Measurements from ENCODE around the gene TUBB1. TPM values are rescaled to one million over a fixed set of nuclear protein-coding genes. Genes with fewer than 3 reads are reported as not detected.
"Not testable (repeated sequence)": the region's sequence is repeated elsewhere in the genome, so short reads cannot be mapped to it uniquely, and the experiment has no call there.

The TUBB1 gene
- polyA plus RNA-seq, 4 donors: 1.5 to 3.4 (median 1.9) TPM

DNA sequence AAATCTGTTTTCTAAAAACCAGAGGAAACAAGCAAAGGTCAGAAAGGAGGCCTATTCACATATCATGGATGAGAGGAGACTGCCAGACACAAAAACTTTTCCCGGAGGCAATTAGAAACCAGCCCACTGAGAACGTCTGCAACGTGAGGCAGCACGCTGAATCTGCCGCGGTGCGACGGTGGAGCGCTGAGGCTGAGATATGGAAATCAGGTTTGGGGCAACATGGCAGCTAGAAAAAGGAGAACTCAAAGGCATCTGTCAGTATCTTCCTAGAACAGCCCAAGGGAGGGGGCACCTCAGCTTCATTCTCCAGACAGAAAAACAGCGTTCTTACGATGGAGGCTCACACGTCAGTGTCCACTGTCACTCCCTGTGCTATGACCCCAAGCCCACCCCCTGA lies 18.2 kb downstream of the TUBB1 start:
- DNase-seq (ENCODE audit: low read depth in 4 of 4, low spot score in 3 of 4): no peak

DNA sequence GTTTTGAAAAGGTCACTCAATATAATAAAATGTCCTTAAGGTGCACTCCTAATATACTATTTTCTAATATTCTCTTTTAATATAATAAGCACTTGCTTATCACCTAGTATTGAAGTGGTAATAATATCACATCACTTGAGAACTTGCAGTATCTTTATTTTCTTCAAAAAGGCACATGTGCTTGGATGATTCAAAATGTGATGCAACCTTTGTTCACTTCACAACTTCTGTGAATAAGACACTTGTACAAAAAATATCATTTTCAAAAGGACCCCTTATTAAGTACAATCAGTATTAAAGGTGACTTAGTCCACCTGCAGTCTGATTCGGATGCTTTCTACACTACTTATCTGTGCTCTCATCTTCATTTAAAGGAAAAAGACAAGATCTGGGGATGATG lies 20.0 kb downstream of the TUBB1 start:
- DNase-seq (ENCODE audit: low read depth in 4 of 4, low spot score in 3 of 4): no peak

DNA sequence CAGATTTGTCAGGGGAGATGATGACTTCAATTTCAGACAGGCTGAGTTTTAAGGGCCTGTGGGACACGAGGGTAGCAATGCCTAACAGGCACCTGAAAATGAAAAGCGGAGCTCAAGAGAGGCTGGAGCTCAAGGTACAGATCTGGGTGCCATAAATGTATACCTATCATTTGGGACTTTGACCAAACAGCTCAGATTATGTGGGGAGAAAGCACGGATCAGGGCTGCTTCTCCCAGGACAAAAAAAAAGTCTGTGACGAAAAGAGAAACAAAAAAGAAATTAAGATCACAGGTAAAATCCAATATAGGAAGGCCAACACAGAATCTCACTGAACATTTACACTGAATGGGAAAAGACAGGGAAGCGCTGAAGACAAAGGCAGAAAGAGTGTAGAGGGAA lies 21.4 kb downstream of the TUBB1 start:
- DNase-seq (ENCODE audit: low read depth in 4 of 4, low spot score in 3 of 4): no peak

DNA sequence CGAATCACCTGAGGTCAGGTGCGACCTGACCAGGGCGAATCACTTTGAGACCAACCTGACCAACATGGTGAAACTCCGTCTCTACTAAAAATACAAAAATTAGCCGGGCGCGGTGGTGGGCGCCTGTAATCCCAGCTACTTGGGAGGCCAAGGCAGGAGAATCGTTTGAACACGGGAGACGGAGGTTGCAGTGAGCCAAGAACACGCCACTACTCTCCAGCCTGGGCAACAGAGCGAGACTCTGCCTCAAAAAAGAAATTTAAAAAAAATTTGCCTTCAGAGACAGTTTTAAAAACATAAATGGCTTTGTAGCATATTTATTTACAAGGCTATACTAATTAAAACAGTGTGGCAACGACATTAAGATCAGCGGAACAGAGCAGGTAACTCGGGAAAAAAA lies 22.3 kb downstream of the TUBB1 start:
- not testable (repeated sequence) for DNase-seq (ENCODE audit: low read depth in 4 of 4, low spot score in 3 of 4)

DNA sequence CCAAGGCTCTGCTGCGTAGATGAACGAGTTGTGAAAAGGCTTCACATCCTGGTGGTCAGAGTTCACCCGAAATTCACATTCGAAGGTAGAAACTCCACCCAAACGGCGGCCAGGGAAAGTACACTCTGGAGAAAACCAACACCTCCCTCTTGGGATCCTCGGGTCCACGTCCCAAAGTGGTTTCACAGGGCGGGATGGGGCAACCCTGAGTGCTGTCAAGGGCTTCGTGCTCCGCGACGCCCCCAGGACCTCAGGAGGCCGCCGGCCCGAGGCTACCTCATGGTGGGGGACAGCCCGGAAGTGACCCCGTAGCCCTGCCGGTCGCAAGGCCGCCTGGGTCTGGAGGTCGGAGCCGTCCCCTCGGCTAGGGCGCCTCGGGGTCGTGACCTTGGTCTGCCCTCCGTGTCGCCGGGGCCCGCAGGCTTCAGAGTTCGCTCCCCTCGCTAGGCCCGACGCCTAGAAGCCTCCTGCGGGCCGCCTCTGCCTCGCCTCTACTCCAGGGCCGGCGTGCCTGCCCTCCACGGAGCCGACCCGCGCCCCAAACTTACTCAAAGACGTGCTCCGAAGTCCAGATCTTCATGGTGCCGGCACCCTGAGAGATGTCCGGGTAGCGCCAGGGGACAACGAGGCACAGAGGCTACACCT lies 23.0 kb downstream of the TUBB1 start, which contains the start of gene PRELID3B:
PRELID3B (minus strand) TSS at position 636 of the 645 bp plus-strand sequence; CDS start at position 580, 56 bp downstream.
- DNase-seq (ENCODE audit: low read depth in 4 of 4, low spot score in 3 of 4): no peak

DNA sequence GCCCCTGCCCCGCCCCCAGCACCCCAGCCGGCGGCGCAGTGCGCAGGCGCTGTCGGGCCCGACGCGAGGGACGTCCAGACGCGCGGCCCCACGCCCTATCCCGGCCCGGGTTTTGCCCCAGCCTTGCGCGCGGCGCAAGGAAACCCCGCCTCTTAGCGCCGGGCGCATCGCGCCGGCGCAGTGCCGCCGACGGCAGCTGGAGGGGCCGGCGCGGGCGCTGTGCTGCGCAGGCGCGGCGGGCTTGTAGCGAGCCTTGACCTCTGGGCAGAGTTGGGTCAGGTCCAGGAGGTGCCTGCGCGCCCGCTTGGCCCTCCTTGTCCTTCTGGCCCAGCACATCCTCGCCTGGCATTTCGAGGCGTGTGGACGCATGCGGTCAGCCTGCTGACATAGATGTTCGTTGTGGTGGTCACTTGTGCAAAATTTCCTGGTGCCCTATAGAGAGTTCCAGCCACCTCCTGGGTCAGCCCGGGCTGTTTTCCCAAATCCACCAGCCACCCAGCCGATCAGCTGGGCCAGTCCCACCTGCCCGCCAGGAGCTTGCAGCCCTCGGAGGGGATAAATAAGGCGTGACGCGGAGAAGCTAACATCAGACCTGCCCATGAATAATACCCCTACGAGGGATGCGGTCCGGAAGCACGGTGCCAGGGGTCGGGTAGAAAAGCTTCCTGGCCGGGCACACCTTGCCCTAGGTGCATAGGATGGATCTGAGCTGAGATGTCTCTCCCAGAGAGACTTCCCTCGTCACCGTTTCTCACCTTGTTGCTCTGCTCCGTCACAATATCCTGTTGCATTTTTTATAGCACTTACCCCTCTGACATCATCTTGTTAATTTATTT lies 23.8 kb downstream of the TUBB1 start:
- peak; percentile 77 to 86 (median 80) for DNase-seq (ENCODE audit: low read depth in 4 of 4, low spot score in 3 of 4)

DNA sequence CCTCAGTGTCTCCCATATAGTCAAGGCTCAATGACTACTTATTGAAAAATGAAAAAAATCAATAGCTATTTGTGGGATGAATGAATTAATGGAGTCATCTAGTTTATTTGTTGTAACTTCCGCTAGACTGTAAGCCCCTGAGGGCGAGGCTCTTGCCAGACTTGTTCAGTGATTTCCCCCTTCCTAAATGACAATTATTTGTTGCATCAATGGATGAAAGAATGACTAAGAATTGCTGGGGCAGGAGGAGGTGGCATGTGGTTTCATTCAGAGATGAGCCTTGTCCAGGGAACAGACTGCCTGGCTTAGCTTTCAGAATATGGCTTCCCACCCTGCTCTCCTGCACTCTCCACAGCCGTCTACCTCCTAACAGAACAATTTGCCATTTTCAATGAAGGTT lies 24.5 kb downstream of the TUBB1 start:
- no peak for DNase-seq (ENCODE audit: low read depth in 4 of 4, low spot score in 3 of 4)

DNA sequence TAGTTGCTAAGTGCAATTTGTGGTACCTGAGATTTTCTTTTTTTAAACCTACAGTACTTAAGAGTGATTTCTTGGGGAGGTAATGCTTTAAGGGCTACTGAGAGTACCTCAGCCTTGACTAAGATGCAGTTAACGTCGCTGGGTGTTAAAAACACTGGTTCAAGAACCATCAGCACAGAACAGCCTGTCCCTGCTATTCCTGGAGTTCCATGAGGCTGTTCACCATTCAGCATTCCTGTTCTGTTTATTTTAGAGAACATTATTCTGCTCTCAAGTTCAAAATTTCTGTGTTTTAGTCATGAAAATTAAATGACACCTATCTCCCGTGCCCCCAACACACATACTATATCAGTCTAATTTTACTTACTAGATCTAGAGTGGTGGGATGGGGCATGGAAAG lies 25.1 kb downstream of the TUBB1 start:
- no peak for DNase-seq (ENCODE audit: low read depth in 4 of 4, low spot score in 3 of 4)

DNA sequence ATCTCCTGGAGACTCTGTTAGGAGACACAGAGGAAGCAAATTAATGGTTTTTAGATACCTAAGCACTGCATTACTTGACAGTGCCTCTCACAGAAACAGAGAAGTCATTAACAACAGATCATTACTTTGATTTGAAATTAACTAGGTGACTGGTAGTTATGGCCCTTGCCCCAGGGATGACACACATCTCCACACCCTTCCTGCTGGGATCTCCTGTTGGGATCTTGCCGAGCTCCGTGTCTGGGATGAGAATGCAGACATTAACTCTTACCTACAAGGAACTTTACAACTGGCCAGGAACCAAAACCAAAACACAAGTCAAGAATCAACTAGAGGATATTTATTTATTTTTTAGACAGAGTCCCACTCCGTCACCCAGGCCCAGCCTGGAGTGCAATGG lies 25.6 kb downstream of the TUBB1 start:
- no peak for DNase-seq (ENCODE audit: low read depth in 4 of 4, low spot score in 3 of 4)

DNA sequence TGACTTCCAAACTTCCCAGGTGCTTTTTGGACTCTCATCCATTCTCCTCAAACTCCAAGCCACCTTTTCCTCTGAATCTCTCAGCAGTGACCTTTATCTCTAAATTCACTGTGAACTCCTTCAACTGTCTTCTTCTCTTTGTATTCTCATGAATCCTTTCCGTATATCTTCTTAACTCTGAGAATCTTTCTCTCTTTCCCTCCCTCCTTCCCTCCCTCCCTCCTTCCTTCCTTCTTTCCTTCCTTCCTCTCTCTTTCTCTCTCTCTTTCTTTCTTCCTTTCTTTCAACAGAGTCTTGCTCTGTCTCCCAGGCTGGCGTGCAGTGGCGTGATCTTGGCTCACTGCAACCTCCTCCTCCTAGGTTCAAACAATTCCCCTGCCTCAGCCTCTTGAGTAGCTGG lies 27.6 kb downstream of the TUBB1 start:
- DNase-seq (ENCODE audit: low read depth in 4 of 4, low spot score in 3 of 4): no peak

DNA sequence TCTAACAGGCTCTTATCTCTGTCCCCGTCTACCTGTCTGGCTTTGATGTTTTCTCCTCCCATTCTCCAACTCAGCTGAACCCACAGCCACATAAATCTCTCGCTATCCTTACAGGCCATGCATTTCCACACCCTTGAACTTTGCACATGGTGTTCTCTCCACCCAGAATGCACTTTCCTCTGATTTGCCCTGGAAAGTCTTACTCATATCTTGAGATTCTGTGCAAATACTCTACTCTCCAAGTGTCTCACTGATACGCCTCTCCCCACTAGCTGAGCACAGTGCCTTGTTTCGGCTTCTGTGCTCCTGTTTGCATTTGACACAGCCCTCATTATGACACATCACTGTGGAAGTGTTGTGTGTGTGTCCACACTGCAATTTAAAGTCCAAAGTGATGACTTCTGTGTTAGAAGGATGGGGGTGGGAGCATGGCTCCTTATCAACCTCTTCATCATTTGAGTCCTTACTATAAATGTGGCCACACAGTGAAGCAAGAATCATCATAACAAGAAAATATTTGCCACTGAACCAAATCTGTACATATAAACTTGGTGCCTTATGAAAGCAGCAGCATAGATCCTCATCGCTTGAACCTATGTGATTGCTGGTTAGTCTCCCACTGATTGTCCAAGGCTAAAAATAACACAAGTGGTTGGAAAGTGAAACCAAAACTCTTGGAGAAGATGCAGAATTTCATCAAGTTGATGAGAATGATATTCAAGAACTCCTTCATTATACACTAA lies 28.9 kb downstream of the TUBB1 start:
- no peak for DNase-seq (ENCODE audit: low read depth in 4 of 4, low spot score in 3 of 4)

DNA sequence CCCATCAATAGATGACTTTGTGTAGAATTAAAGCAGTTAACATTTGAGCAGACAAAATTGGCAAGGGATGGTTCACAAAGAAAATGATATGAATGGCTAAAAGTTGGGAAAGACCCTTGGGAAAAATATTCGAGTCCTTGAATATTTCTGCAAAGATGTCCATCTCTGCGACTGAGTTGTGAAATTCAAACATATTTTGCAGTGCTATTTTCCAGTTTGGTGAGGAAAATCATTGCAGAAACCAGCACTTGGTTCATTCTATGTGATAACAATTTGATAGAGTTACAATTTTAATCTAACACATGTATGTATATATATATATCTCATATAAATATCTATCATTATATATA lies 29.4 kb downstream of the TUBB1 start:
- no peak for DNase-seq (ENCODE audit: low read depth in 4 of 4, low spot score in 3 of 4)

DNA sequence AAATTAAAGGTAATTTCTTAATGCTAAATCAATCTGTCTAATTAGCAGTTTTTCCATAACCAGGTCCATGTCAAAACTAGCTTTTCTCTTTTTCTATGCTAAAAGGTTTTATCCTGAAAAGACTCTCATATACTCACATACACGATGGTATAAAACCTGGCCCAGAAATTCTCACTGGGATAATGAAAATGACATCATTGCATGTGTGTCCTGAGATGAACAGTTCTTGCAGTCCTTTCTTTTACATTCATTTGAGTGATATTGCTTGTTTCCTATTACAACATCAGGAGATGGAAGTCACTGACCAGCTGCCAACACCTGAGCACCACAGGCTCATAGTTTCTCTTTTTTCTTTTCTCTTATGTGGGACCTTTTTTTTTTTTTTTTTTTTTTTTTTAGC lies 31.2 kb downstream of the TUBB1 start:
- DNase-seq (ENCODE audit: low read depth in 4 of 4, low spot score in 3 of 4): no peak

DNA sequence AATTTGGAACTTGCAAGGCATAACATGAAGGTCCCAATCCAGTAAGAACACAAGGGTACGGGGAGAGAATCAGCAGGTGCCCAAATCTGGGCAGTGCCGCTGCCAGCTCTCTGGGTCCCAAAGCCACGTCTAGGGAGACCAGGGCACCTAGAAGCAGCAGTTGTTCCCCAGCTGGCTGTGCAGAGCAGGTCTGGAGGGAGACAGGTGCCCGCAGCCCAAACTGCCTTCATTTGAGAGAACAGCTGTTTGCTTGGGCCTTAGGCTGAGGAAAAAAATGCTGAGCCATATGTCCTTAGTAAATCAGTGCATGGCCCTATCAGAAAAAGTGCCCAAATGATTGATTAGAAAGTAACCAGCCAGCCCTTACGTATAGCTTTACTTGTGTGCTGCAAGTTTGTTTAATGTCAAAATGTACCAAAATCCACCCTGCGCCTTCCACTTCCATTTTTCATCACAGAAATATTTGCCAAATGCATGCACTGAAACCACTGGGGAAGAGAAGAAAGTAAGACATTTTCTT lies 32.5 kb downstream of the TUBB1 start:
- no peak for DNase-seq (ENCODE audit: low read depth in 4 of 4, low spot score in 3 of 4)

DNA sequence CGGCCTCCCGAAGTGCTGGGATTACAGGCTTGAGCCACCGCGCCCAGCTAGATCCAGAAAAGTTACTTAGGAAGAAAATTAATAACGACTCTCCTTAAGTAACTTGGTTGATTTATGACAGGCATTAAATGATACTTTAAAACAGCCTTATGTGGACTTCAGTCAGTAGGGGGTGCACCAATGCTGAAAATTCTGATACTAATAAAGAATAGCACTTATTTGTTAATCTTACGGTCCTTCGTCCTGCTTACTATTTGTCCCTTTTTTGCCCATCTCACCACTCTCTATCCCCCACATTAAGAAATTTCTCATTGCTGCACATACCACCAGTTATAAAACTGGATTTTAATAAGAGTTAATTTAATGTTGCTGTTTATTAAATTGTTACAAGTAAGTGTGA lies 36.1 kb downstream of the TUBB1 start:
- DNase-seq (ENCODE audit: low read depth in 4 of 4, low spot score in 3 of 4): no peak

DNA sequence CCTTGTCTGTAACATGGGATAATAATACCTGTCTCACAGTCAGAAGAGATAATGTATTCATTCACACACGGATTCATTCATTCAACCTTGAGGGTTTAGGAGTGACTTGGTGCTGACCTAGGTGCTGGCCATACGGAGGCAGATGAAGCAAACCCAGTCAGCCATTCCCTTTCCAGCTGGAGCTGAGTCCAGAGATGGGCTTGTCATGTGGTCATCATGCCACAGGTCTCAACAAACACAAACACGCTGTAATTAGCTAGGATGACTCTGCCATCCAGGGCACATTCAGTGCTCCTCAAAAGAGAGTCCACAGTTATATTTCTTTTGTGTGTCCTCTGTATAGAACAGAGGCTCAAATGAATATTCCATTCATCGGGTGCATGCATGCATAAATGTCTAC lies 42.9 kb downstream of the TUBB1 start:
- no peak for DNase-seq (ENCODE audit: low read depth in 4 of 4, low spot score in 3 of 4)

DNA sequence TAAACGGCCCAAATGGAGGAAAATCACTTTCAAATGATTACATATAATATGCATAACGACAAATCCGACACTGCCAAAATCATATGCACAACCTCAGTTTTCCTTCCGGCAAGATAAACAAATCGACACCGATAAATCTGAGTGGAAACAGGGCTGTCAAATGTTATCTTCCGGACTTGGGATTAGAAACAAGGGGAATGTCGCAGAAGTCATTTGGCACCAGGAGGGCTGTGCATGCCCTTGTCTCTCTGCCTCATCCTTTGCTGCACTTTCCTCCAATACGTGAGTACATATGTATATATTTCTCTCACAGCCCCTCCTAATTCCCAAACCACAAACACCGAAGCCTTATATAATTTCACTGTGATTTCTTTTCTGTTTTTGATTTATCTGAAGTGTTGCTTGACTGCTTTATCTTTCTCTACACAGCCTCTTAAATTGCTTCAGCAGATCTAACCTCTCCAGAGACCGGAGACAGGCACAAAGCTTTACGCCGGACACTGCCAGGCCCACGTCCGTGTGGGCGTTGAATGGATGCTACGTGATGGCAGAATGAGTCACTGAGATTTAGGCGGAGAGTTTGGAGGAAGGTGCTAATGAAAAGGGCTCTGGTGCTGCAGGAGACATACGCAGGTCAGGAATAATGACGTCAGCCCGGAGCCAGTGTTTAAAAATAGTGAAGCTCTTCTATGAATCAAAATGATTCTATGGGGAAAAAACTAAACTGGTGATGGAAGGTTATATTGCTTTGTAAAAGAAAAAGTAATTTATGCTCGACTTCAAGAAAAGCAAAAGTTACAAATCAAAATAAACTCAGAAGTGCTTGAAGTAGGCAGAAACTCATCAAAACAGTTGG lies 44.4 kb downstream of the TUBB1 start:
- no peak for DNase-seq (ENCODE audit: low read depth in 4 of 4, low spot score in 3 of 4)

DNA sequence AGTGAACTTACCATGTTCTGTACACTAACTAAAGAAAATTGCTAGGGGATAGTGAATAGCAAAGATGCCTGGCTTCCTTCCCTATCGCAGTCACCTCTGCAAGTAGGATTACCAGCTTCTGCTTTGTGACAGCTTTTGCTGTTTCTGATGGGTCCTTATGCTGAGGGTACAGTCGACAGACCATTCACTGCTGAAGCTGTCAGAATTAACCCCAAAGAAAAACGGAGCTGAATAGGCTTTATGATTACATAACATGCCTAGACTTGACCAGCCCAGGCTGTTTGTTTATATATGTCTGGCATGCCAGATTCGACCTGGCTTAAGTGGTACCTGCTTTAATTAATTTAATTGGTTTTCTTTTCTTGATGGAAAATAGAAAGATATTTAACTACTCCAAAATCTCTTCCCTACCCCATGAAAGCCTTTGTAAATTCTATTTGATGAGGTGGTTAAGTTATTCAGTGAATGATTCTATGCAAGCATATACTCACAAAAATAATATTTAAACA lies 45.0 kb downstream of the TUBB1 start:
- no peak for DNase-seq (ENCODE audit: low read depth in 4 of 4, low spot score in 3 of 4)

DNA sequence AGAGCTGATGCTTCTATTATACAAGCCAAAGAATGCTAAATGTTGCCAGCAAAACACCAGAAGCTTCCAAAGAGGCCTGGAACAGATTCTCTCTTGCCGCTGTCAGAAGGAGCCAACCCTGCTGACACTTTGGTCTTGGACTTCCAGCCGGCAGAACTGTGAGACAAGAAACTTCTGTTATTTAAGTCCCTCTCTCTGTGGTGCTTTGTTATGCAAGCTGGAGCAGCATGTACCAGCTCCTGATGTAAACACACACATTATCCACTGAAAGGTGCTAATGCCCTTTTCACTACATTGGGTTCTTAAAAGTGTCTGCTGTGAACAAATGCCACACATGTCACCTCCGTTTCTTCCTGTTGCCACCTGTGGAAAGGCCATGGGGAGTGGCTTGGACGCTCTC lies 49.3 kb downstream of the TUBB1 start:
- no peak for DNase-seq (ENCODE audit: low read depth in 4 of 4, low spot score in 3 of 4)

DNA sequence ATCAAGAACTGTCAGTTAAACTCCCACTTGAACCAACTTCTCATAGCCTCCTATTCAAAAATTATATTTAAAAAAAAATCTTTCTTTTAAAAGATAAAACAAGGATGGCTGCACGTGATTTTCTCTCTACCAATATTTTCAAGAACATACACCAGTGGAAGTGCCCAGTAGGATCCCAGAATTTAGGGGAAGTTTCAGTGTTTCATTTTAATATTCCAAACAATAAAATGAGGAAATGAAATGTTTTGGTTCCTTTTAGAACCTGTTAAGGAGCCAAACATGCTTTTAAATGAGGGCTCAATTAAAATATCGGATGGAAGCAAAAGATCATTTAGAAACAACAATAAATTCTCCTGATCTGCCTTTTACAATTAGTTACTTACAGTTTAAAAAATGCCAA lies 49.8 kb downstream of the TUBB1 start:
- DNase-seq (ENCODE audit: low read depth in 4 of 4, low spot score in 3 of 4): no peak
